Neural cell (in vitro differentiated cells): ENCODE data around the gene FERMT3. TPM values are rescaled to one million over a fixed set of nuclear protein-coding genes. Genes with fewer than 3 reads are reported as not detected.
A peak's percentile ranks its signal among the peaks of the same experiment; 100 is the strongest.

ENCODE experiments used
- H2AFZ ChIP-seq: fragments of 200-600, 300-800 bp; sonication (generic), shearing (Covaris generic); 2 replicates; pipeline ENCODE4 v1.6.0; 2014; ENCODE audit warnings: low read depth, mild to moderate bottlenecking, antibody characterized with exemption, low read length, moderate library complexity
- H3F3A ChIP-seq: fragments of 200-600 bp; shearing (Covaris generic); 2 replicates; pipeline ENCODE4 v1.6.1; 2016; ENCODE audit warnings: mild to moderate bottlenecking, moderate library complexity, mixed read lengths, antibody characterized with exemption, low read length; ENCODE audit not compliant: insufficient read depth, poor library complexity, severe bottlenecking
- H3K27ac ChIP-seq: fragments of 200-600, 300-800 bp; sonication (generic), shearing (Covaris generic); 2 replicates; pipeline ENCODE4 v1.5.1; 2014; ENCODE audit warnings: mild to moderate bottlenecking, low read length, moderate library complexity
- H3K27me3 ChIP-seq: fragments of 300-800, 200-600 bp; sonication (generic), shearing (Covaris generic); 2 replicates; pipeline ENCODE4 v1.6.0; 2014; ENCODE audit warnings: mild to moderate bottlenecking, low read depth, low read length, moderate library complexity; ENCODE audit not compliant: insufficient read depth
- H3K36me3 ChIP-seq: fragments of 300-800, 200-600 bp; sonication (generic), shearing (Covaris generic); 2 replicates; pipeline ENCODE4 v1.5.1; 2014; ENCODE audit warnings: mild to moderate bottlenecking, antibody characterized with exemption, low read length, moderate library complexity; ENCODE audit not compliant: insufficient read depth
- H3K4me2 ChIP-seq: fragments of 300-800, 200-600 bp; sonication (generic), shearing (Covaris generic); 2 replicates; pipeline ENCODE4 v1.6.0; 2014; ENCODE audit warnings: mild to moderate bottlenecking, low read length
- H3K4me3 ChIP-seq: fragments of 300-800, 200-600 bp; sonication (generic), shearing (Covaris generic); 2 replicates; pipeline ENCODE4 v1.5.1; 2014; ENCODE audit warnings: mild to moderate bottlenecking, low read length, moderate library complexity
- H3K79me2 ChIP-seq: fragments of 200-600 bp; shearing (Covaris generic); replicated peaks from 2 replicates; pipeline ENCODE4 v1.6.0; 2014; ENCODE audit warnings: mild to moderate bottlenecking, low read length, moderate library complexity; ENCODE audit not compliant: insufficient read depth
- H3K9ac ChIP-seq: fragments of 300-800, 200-600 bp; sonication (generic), shearing (Covaris generic); 2 replicates; pipeline ENCODE4 v1.6.1; 2016; ENCODE audit warnings: mild to moderate bottlenecking, low read length, mixed read lengths
- H3K9me2 ChIP-seq: fragments of 200-600 bp; shearing (Covaris generic); 2 replicates; pipeline ENCODE4 v1.6.1; 2016; ENCODE audit warnings: mild to moderate bottlenecking, low read length, mixed read lengths; ENCODE audit not compliant: insufficient read depth
- H3K9me3 ChIP-seq: fragments of 200-600, 300-800 bp; sonication (generic), shearing (Covaris generic); 2 replicates; pipeline ENCODE4 v1.6.1; 2016; ENCODE audit warnings: mild to moderate bottlenecking, mixed run types, low read length, moderate library complexity, mixed read lengths
- H4K20me1 ChIP-seq: fragments of 200-600 bp; shearing (Covaris generic); 2 replicates; pipeline ENCODE4 v1.6.1; 2016; ENCODE audit warnings: mild to moderate bottlenecking, mixed run types; ENCODE audit not compliant: insufficient read depth
- CTCF ChIP-seq: fragments of 450-650 bp; IDR thresholded peaks from 2 replicates; pipeline ENCODE4 v1.5.1; 2014; ENCODE audit warnings: antibody characterized with exemption, mild to moderate bottlenecking, moderate library complexity; ENCODE audit not compliant: poor library complexity, severe bottlenecking
- EP300 ChIP-seq: fragments of 450-650 bp; conservative IDR thresholded peaks from 2 replicates; pipeline ENCODE4 v1.6.1; 2014; ENCODE audit warnings: antibody characterized with exemption, mild to moderate bottlenecking, moderate library complexity; ENCODE audit not compliant: poor library complexity, severe bottlenecking
- EZH2 ChIP-seq: fragments of 200-600, 300-800 bp; shearing (Covaris generic), sonication (generic); IDR thresholded peaks from 2 replicates; pipeline ENCODE4 v1.6.1; 2014; ENCODE audit warnings: antibody characterized with exemption, low read length, borderline replicate concordance, mild to moderate bottlenecking; ENCODE audit not compliant: insufficient read depth, poor library complexity, severe bottlenecking
- MXI1 ChIP-seq: fragments of 450-650 bp; conservative IDR thresholded peaks from 2 replicates; pipeline ENCODE4 v1.6.1; 2014; ENCODE audit warnings: antibody characterized with exemption, mild to moderate bottlenecking; ENCODE audit not compliant: poor library complexity, severe bottlenecking
- POLR2AphosphoS5 ChIP-seq: IDR thresholded peaks from 2 replicates; pipeline ENCODE4 v1.6.1; 2012
- RAD21 ChIP-seq: fragments of 450-650 bp; conservative IDR thresholded peaks from 2 replicates; pipeline ENCODE4 v1.6.1; 2014; ENCODE audit warnings: antibody characterized with exemption, mild to moderate bottlenecking, moderate library complexity
- SMC3 ChIP-seq: fragments of 450-650 bp; conservative IDR thresholded peaks from 2 replicates; pipeline ENCODE4 v1.6.1; 2014; ENCODE audit warnings: antibody characterized with exemption, mild to moderate bottlenecking, moderate library complexity; ENCODE audit not compliant: poor library complexity
- TAF1 ChIP-seq: IDR thresholded peaks from 2 replicates; pipeline ENCODE4 v1.6.1; 2012; ENCODE audit warnings: low read depth
- polyA plus RNA-seq: library from polyadenylated mRNA; depleted of rRNA; stranded (reverse); fragments of >200 nt; gene quantifications from 2 replicates; pipeline ENCODE4 v1.2.3, GENCODE V29; 2014

FERMT3 gene
- polyA plus RNA-seq, 1 donor from 2014 or later = 0.89 TPM

- peak overlapping the region; percentile 15 for H2AFZ ChIP-seq
These were observed 34.6 kb downstream of the FERMT3 start for GRCh38 chr11:64241241-64241490.

GRCh38 chr11:64241491-64242374, 35.2 kb downstream of the FERMT3 start:
- H3K36me3 ChIP-seq = no peaks in the 10 kb centered on the region
- peak overlapping the region; percentile 97 for H3K4me3 ChIP-seq
- peak overlapping the region; percentile 82 for H3K9ac ChIP-seq
- no peaks in the 10 kb centered on the region for H4K20me1 ChIP-seq
- TF ChIP-seq CTCF (peak; percentile 35), SMC3 (no peak), MXI1 (no peak), POLR2AphosphoS5 (peak; percentile 45), EP300 (no peak)
- no peaks in the 10 kb centered on the region for H3F3A ChIP-seq
- H3K9me3 ChIP-seq = no peaks in the 10 kb centered on the region
- no peaks in the 10 kb centered on the region for H3K27me3 ChIP-seq
- peak overlapping the region; percentile 80 for H3K4me2 ChIP-seq
- H3K79me2 ChIP-seq = peaks cover 13% of the 10 kb centered on the region
- no peaks in the 10 kb centered on the region for H3K9me2 ChIP-seq
- no peak overlapping the region for H2AFZ ChIP-seq
- peak overlapping the region; percentile 94 for H3K27ac ChIP-seq

More at GRCh38 chr11:64241241-64241490, 34.6 kb downstream of the FERMT3 start:
- Histone ChIP-seq H3K27me3 (no peaks in the 10 kb centered on the region), H3K9me3 (no peaks in the 10 kb centered on the region), H3K4me2 (no peak overlapping the region), H3K27ac (peak overlapping the region; percentile 94), H3F3A (no peaks in the 10 kb centered on the region), H3K9me2 (no peaks in the 10 kb centered on the region), H3K4me3 (peak overlapping the region; percentile 97), H3K36me3 (no peaks in the 10 kb centered on the region), H3K9ac (peak overlapping the region; percentile 82), H3K79me2 (peaks cover 12% of the 10 kb centered on the region), H4K20me1 (no peaks in the 10 kb centered on the region)
- peak; percentile 9 for TF ChIP-seq MXI1
- TF ChIP-seq POLR2AphosphoS5 = peak; percentile 0
- no peak for TF ChIP-seq CTCF

- no peaks in the 10 kb centered on the region for H4K20me1 ChIP-seq
- peaks cover 13% of the 10 kb centered on the region for H3K79me2 ChIP-seq
- no peaks in the 10 kb centered on the region for H3K36me3 ChIP-seq
- H3K9ac ChIP-seq = no peak overlapping the region
- H2AFZ ChIP-seq = no peak overlapping the region
- TF ChIP-seq EP300 (no peak), CTCF (no peak), POLR2AphosphoS5 (no peak), RAD21 (no peak), SMC3 (no peak), EZH2 (no peak), TAF1 (no peak), MXI1 (no peak)
- no peaks in the 10 kb centered on the region for H3F3A ChIP-seq
- peak overlapping the region; percentile 2 for H3K4me3 ChIP-seq
- no peaks in the 10 kb centered on the region for H3K27me3 ChIP-seq
- no peak overlapping the region for H3K4me2 ChIP-seq
- no peak overlapping the region for H3K27ac ChIP-seq
- H3K9me3 ChIP-seq = no peaks in the 10 kb centered on the region
- H3K9me2 ChIP-seq = no peaks in the 10 kb centered on the region
These were observed 36.8 kb downstream of the FERMT3 start for GRCh38 chr11:64243236-64243854.
